NCI-H2196 treated with DMSO at 0.1 percent for 48 hours (cell line): ENCODE results near the gene FBXO42.
A peak's percentile ranks its signal among the peaks of the same experiment; 100 is the strongest.
"Not testable (repeated sequence)": the region's sequence is repeated elsewhere in the genome, so short reads cannot be mapped to it uniquely, and the experiment has no call there.

Experiments
- DNase-seq: peaks from one replicate; lab custom pipeline; 2025; ENCODE audit not compliant: unreplicated experiment; lab: John Stamatoyannopoulos, UW

Gene FBXO42

GRCh38 chr1:16222716-16223115 lies 129.6 kb downstream of the FBXO42 start:
- DNase-seq: not testable (repeated sequence)

DNA sequence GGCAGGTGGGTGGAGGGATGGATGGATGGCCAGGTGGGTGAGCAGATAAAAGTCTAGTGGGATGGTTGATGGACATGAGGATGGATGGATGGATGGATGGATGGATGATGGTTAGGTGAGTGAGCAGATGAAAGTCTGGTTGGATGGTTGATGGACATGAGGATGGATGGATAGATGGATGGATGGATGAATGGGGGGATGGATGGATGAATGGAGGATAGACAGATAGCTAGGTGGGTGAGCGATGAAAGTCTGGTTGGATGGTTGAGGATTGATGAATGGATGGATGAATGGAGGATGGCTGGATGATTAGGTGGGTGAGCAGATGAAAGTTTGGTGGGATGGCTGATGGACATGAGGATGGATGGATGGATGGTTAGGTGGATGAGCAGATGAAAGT lies 130.8 kb downstream of the FBXO42 start:
- no peak for DNase-seq

GRCh38 chr1:16219968-16220500 lies 132.2 kb downstream of the FBXO42 start:
- DNase-seq: no peak

GRCh38 chr1:16218674-16219071 lies 133.6 kb downstream of the FBXO42 start:
- DNase-seq: no peak

- no peak for DNase-seq
Observed at GRCh38 chr1:16218014-16218673, 134.1 kb downstream of the FBXO42 start.

GRCh38 chr1:16217061-16217785 lies 135.1 kb downstream of the FBXO42 start:
- peak; percentile 95 for DNase-seq

- peak; percentile 77 for DNase-seq
Observed at GRCh38 chr1:16215882-16216753, 136.2 kb downstream of the FBXO42 start.

DNA sequence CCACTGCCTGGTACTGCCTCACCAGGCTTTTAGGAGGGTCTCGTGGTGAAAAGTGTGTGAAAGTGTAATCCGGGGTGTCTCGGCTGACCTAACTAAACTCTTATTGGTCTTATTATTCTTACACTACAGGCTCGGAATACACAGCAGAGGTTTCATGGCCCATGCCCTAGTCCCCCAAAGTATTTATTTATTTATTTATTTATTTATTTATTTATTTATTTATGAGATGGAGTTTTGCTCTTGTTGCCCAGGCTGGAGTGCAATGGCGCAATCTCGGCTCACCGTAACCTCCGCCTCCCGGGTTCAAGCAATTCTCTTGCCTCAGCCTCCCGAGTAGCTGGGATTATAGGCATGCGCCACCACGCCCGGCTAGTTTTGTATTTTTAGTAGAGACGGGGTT lies 137.0 kb downstream of the FBXO42 start:
- not testable (repeated sequence) for DNase-seq

DNA sequence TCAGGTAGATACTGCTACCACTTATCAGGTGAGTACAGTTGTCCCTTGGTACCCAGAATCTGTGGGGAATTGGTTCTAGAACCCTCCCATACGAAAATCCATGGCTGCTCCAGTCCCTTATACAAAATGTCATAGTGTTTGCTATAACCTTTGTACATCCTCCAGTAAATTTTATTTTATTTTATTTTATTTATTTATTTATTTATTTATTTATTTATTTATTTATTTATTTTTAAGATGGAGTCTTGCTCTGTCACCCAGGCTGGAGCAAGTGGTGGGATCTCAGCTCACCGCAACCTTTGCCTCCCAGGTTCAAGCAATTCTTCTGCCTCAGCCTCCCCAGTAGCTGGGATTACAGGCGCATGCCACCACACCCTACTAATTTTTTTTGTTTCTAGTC lies 138.7 kb downstream of the FBXO42 start:
- not testable (repeated sequence) for DNase-seq

DNA sequence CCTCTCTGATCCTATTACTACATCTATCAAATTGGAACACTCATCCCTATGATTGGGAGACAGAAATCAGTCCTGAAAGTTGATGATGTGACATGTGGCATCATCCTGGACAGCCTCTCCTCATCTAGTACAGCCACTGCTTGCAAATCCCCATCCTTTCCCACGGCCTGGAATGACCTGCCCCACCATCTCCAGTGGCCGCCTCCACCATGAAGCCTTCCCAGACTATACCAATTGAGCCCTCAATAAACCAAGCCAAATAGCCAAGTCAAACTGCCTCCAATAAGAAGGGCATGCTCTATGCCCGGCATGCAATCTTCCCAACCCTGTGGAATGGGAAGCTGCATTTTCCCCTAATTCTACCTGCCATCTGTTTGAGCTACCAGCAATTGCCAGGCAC lies 139.3 kb downstream of the FBXO42 start:
- no peak for DNase-seq

- peak; percentile 91 for DNase-seq
Observed at GRCh38 chr1:16212251-16212961, 139.9 kb downstream of the FBXO42 start, which contains the start of gene ARHGEF19. TSS of gene ARHGEF19 (minus strand) at chr1:16212652. CDS start at chr1:16209054, 3,598 bp downstream.

GRCh38 chr1:16211824-16212223 lies 140.5 kb downstream of the FBXO42 start:
- no peak for DNase-seq

DNA sequence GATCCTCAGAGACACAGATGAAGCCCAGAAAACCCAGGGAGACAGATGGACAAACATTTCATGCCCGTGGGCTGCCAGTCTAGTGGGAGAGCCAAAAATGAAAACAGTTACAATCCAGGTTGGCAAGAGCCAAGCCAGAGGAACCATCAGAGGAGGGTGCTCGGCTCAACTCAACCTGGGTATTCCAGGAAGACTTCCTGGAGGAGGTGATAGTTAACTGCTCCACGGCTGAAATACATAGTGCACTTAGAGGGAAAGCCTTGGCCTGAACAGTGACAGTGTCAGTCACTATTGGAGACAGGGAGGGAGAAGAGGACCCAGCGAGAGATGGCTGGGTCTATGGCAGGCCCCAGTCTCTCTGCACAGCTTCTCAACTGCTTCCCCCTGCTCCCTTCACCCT lies 141.7 kb downstream of the FBXO42 start:
- DNase-seq: no peak

DNA sequence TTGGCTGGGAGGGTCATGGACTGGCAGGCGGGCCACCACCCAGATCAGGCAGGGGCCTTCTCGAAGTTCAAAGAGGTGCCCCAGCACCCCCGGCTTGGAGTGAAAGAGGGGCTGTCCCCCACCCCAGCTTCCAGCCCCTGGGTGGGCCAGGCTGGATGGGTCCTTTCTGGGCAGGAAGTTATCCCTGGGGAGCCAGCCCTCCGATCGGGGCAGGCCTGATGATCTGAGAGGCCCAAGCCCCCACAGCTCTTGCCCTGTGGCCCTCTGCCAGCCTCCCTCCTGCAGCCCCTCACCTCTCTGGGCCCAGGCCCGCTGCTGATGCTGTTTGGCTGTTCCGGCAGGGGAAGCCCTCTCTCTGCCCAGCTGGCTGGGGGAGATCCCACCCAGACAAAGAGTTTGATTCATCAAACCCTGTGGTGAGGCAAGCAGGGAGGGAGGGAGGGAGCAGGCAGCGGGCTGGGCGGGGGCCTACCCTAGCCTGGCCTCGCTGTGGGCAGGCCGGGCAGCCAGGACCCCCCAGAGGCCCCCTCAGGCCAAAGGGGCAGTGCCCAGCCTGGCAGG lies 142.4 kb downstream of the FBXO42 start:
- DNase-seq: no peak

DNA sequence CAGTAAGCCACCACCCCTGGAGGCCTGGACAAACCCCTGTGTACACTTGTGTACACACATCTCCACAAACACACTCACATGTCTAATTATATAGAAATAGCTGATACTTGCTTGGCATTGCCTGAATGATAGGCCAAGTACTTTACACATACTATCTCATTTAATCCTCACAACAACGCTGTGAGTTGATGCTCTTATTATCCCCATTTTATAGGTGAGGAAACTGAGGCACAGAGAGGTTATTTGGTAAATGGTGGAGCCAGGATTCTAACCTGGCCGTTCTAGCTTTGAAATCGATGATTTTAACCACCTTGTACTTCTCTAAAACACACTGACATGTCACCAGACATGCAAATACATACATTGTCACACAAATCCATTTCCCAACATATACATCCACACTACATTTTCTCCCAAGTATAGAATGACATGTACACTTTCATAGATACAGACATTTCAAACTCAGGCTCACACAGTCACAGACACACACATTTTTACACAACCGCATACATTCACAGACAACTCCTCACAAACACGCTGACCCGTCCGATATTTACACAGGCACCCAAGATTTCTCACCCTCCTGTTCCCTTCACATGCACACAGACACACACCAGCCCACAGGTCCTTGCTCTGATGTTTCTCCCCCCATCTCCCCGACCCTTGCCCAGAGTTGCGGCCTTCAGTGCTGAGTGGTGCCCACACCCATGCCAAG lies 143.0 kb downstream of the FBXO42 start:
- no peak for DNase-seq

- no peak for DNase-seq
Observed at GRCh38 chr1:16208270-16208987, 143.9 kb downstream of the FBXO42 start.

DNA sequence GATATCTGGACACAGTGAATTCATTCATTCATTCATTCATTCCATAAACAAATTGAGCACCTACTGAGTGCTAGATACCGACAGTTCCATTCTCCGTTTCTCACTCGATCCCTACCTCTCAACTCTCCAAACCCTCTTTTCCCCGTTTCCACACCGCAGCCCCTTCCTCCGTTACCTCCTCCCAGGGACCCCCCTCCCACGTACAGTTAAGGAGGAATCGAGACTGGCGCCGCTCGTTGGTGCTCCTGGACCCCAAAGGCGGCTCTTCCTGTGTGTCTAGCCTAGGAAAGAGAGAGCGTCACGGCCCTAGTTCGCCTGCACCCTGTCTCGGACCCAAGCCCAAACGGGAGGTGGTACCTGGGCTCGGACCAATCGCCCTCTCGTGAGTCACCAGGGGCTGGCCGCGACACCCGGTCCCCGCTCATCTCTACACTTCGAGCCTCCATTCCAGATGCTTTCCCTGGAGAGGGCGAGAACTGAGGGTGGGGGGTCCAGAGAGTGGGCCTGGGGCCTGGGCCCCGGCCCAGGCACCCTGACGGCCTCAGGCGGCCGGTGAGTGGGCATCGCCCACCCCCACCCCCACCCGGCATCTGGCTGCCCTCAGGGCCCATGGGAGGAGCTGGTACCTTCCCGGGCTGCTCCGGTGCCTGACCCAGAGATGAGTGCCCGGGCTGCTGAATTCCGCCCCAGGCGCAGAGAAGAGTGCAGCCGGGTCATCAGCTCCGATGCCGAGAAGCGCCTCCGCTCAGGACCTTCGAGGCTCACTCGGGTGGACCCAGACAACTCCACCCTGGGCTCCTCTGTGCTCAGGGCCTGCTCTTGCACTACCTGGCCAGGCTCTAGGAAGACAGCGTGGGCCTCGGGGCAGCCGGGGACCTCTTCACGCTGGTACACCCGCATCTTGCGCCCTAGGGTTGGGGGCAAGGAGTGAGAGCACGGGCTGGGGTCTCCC lies 144.7 kb downstream of the FBXO42 start:
- DNase-seq: no peak
